Cerebellar nuclear complex (tissue), 1 donor: ENCODE results near the gene BIN1.

Experiments used
- DNase-seq, 2 experiments: peaks; one replicate each; lab custom pipeline; 2025; lab: John Stamatoyannopoulos, UW

Gene BIN1

GRCh38 chr2:127074936-127075335 lies 32.0 kb downstream of the BIN1 start:
- no peak for DNase-seq

GRCh38 chr2:127074358-127074757 lies 32.6 kb downstream of the BIN1 start:
- no peak for DNase-seq

DNA sequence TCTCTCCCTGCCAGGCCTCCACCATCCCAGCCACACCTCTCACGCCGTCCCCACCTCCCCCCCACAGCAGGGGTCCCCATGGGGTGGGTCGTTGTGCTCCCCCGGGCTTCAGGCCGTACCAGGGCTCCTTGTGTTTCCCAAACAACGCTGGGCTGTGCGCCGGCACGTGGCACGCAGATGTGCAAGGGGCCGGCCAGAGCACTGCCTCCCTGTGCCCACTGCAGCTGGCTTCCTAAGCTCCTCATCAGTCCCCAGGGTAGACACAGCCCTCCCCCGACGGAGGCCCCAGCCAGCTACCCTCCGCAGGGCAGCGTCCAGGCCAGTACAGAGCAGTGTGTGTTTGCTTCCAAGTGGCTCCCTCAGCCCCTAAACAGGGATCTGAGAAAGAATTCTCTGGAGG lies 34.0 kb downstream of the BIN1 start:
- DNase-seq: no peak

DNA sequence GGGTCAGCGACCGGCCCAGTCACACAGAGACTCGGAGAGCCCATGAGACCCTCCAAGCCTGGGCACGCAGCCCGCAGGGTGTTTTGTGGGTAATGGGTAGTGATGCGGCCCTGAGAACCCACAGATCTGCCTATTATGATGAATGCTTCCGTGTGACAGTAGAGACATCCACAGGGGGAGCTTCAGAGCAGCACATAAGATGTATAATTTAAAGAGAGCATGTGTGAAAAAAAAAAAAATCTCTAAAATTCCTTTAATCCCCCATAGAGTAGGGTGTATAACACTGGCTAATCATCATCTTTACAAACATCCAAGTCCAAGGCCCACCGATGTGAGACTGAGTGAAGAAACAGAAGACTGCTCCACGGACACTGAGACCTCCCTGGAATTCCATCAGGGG lies 34.6 kb downstream of the BIN1 start:
- no peak for DNase-seq

DNA sequence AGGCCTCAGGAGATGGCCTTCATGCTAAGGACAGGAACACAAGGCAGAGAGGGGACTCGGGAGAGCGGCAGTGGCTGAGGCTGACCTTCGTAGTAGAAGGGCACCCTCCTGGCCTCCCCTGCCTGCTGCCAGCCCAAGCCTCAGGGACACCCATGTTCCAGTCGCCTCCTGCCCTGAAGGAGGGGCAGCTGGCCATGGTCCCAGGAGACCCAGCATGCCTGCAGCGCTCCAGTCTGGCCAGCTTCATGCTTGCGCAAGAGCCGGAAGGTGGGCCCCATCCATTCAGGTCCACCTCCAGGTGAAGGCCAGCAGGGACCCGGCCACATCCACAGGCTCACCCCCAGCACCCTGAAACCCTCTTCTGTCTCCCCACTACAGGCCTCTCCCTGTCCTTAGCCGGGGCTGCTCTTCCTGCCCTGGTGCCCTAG lies 35.0 kb downstream of the BIN1 start:
- DNase-seq: no peak

DNA sequence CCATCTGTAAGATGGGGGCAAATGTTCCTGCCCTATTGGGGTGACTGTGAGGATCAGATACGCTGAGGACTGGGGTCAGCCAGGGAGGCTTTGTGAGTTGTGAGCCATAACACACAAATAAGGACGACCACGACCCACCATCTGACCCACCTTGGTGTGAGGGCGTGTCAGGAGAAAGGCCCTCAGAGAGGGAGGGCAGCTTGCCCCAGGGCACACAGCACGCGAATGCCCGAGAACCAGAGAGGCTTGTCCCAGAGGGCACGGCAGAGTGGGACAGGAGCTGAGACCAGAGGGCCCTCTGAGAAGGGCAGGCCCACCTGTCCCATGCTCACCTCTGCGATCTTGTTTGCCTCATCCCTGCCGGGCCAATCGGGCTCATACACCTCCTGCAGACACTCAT lies 36.7 kb downstream of the BIN1 start:
- DNase-seq: no peak

GRCh38 chr2:127069536-127069935 lies 37.4 kb downstream of the BIN1 start:
- DNase-seq: no peak

DNA sequence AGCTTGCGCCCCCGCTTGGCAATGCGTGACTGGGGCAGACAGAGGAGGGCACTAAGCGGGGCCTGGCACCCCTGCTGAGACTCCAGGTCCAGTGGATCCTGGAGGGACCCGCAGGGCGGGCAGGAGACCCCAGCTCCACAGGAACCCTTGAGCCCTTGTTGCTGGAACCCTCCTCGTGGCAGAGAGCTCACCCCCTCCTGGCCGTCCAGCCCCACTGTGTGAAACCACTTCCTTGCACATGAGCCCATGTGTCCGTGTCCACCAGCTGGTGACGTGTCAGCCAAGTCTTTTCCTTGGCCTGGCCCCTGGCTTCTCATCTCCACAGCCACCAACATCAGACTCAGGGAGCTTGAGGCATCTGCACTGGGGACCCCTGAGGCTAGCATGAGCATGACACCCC lies 38.0 kb downstream of the BIN1 start:
- DNase-seq: no peak

DNA sequence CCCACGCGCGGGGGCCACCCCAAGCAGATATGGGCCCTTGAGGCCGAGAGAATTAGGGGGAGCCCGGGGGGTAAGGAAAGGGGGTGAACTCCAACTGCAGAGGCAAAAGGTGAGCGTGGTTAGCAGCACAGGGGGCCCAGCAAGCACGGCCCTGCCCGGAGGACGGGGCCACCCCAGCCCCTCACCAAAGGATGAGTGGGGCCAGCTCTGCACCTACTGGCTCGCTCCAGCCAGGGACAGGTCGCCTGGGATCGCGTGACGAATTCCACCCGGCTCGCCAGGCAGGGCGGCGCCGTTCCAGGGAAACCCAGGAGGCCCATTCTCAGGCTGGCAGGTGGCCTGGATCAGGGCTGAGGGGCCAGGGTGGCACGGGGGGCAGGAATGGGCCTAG lies 38.6 kb downstream of the BIN1 start:
- no peak for DNase-seq

GRCh38 chr2:127067620-127068350 lies 39.2 kb downstream of the BIN1 start:
- no peak for DNase-seq

GRCh38 chr2:127066942-127067341 lies 40.0 kb downstream of the BIN1 start:
- no peak for DNase-seq

- DNase-seq: no peak
These were observed 41.0 kb downstream of the BIN1 start for GRCh38 chr2:127065940-127066318.

GRCh38 chr2:127065299-127065939 lies 41.5 kb downstream of the BIN1 start:
- DNase-seq: no peak

GRCh38 chr2:127064642-127065250 lies 42.2 kb downstream of the BIN1 start:
- no peak for DNase-seq

DNA sequence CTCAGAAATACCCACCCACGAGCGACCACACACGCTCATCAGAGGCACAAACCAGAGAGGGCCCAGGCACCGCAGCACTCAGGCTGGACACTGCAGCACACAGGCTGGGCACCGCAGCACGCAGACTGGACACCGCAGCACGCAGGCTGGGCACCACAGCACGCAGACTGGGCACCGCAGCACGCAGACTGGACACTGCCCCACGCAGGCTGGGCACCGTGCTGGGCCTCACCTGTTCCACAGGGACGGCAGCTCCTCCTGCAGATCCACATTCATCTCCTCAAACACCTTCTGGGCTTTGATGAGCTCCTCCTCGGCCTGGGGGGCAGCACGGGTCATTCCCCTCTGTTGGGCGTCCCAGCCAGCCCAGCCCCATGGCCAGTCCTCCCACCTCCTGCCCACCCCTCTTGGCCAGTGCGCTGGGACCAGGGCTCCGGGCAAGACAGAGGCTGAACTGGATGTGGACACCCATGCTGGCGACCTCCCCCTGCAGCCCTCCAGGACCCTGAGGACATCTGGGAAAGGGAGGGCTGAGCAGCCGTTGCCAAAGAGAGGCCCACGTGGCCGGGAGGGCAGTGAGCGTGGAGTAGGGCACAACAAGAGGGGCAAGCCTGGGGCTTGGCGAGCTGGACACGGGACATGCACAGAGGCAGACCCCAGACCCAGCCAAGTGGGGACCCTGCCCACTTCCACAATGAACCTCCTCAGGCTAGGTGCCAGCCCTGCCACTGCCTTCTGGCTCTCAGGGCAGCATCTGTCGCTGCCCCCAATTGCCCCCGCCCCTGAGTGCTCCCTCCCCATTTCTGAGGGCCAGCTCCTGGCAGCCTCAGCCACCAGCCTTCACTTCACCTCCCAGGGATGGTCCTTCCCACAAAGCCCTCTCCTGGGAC lies 43.0 kb downstream of the BIN1 start:
- DNase-seq: no peak

DNA sequence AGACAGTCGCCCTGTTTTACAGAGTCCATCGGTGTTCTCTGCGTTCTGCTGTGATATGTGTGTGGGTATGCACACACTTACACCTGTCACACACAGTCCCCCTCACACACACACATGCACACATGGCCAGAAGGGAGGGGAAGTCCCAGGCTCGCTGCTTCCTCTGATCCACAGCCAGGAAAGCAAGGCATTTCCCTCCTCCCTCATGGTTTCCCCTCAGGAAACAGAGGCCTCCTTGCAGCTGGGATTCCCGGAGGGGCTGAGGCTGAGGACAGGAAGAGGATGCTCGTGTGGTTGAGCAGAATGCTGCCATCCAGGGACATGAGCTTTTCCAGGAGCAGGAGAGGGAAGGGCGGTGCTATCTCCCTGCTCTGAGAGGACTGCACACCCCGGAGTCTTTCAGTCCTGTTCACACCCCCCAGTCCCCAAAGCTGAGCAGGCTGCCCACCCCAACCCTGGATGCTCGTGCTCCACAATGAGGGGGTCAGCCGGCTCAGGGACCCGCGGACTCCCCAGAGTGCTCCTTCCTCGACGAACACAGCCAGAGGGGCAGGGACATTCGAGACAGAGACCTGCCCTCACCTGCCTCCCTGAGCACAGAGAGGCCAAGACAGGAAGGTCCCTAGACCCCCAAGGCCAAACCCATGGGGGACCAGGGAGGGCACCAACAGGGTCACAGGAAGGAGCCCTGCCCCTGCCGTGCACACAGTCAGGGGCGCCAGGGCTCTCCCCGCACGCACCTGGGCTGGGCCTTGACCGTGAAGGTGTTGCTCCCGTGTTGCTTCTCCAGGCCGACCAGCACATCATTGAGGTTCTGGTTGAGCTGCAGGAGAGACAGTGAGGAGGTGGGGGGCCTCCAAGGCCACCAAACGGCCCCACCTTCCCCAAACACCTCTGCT lies 45.3 kb downstream of the BIN1 start:
- no peak for DNase-seq

- no peak for DNase-seq
These were observed 46.5 kb downstream of the BIN1 start for GRCh38 chr2:127060264-127060945.

DNA sequence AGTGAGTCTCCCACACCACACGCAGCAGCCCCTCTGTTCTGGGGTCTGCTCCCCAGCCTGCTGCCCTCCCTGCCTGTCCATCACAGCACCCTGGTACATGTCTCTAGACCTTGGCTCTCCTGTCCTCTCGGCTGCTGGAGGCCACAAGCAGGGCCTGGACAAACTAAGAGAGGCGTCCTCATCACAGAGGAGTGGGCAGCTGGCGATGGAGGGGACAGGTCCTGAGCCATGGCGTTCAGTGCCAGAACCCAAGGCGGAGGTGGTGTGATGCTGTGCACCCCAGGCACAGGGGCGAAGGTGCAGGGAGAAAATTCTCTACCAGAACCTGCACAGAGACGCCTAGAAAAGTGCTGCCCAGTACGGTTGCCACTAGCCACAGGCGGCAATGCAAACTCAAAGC lies 47.4 kb downstream of the BIN1 start:
- no peak for DNase-seq

GRCh38 chr2:127058954-127059252 lies 48.1 kb downstream of the BIN1 start:
- DNase-seq: no peak

GRCh38 chr2:127058246-127058953 lies 48.6 kb downstream of the BIN1 start:
- DNase-seq: no peak
